B cell (primary cell): ENCODE results near the gene FAXDC2. TPM values are rescaled to one million over a fixed set of nuclear protein-coding genes. Genes with fewer than 3 reads are reported as not detected.

Experiments
- ATAC-seq: fragments of 200-7000 bp; cut with Tn5 transposase; one replicate; pipeline ENCODE4 v1.10.0; 2021; ENCODE audit warnings: low read depth, mild to moderate bottlenecking, moderate number of reproducible peaks, moderate library complexity
- CTCF ChIA-PET: fragments of 350-600 bp; sonication (Branson Sonifier 250); formaldehyde crosslinking; loops from one replicate; lab custom pipeline; 2021; ENCODE audit warnings: antibody characterized with exemption, inconsistent platforms; lab: Charles Lee
- POLR2A ChIA-PET: fragments of 350-600 bp; sonication (Branson Sonifier 250); formaldehyde crosslinking; loops from one replicate; lab custom pipeline; 2021; ENCODE audit warnings: antibody characterized with exemption; lab: Charles Lee
- DNase-seq: peaks from one replicate; pipeline ENCODE4 v3.0.0; 2013
- H2AFZ ChIP-seq: 2 replicates; pipeline ENCODE4 v1.6.1; 2012; ENCODE audit warnings: mild to moderate bottlenecking, low read depth, low read length; ENCODE audit not compliant: insufficient read depth, poor library complexity, severe bottlenecking
- H3K27ac ChIP-seq, 2 donors: 1 replicate in 1 of 2; 2 replicates in 1 of 2; pipeline ENCODE4 v1.5.1; 2012 to 2013; ENCODE audit warnings: low read length in 2 of 2, mild to moderate bottlenecking in 2 of 2, moderate library complexity in 1 of 2
- H3K27me3 ChIP-seq, 4 experiments: fragments of 200-600 bp in 1 of 4; sonication (generic) in 1 of 4; replicated peaks in 1 of 4; 1 replicate in 2 of 4; 2 replicates in 2 of 4; pipeline versions ENCODE4 v1.6.1 to v1.7.0; 2013 to 2016; ENCODE audit warnings: low read length in 3 of 4, mild to moderate bottlenecking in 2 of 4, mixed read lengths in 1 of 4, moderate library complexity in 1 of 4; ENCODE audit not compliant: insufficient read depth in 4 of 4, control insufficient read depth in 3 of 4; ENCODE audit errors: control extremely low read depth in 1 of 4
- H3K36me3 ChIP-seq, 2 experiments: replicated peaks in 1 of 2; 1 replicate in 1 of 2; 2 replicates in 1 of 2; pipeline versions ENCODE4 v1.6.1 to v1.7.1; 2013; ENCODE audit warnings: low read length in 1 of 2; ENCODE audit not compliant: insufficient read depth in 2 of 2, control insufficient read depth in 1 of 2; ENCODE audit errors: control extremely low read depth in 1 of 2, extremely low read depth in 1 of 2
- H3K4me1 ChIP-seq, 2 donors: fragments of 200-600 bp in 1 of 2; sonication (generic) in 1 of 2; 1 replicate in 1 of 2; 2 replicates in 1 of 2; pipeline versions ENCODE4 v1.5.1 to v1.6.1; 2013 to 2017; ENCODE audit warnings: low read length in 2 of 2; ENCODE audit not compliant: control insufficient read depth in 2 of 2, insufficient read depth in 2 of 2
- H3K4me2 ChIP-seq: replicated peaks from 2 replicates; pipeline ENCODE3; 2012; ENCODE audit warnings: mild to moderate bottlenecking, low read depth, low read length; ENCODE audit not compliant: poor library complexity, severe bottlenecking
- H3K4me3 ChIP-seq, 5 experiments: fragments of 200-600 bp in 1 of 5; sonication (generic) in 1 of 5; 1 replicate in 3 of 5; 2 replicates in 2 of 5; pipeline versions ENCODE4 v1.5.1 to v1.7.0; 2011 to 2016; ENCODE audit warnings: low read length in 4 of 5, mild to moderate bottlenecking in 4 of 5, low read depth in 2 of 5, control low read depth in 1 of 5, moderate library complexity in 1 of 5; ENCODE audit not compliant: insufficient read depth in 1 of 5; ENCODE audit errors: control extremely low read depth in 1 of 5, extremely low read depth in 1 of 5
- H3K79me2 ChIP-seq: fragments of 200-600 bp; sonication (generic); one replicate; pipeline ENCODE4 v1.6.0; 2016; ENCODE audit warnings: low read length; ENCODE audit not compliant: control insufficient read depth, insufficient read depth
- H3K9ac ChIP-seq: fragments of 200-600 bp; sonication (generic); 2 replicates; pipeline ENCODE4 v1.6.1; 2017; ENCODE audit warnings: mild to moderate bottlenecking, low read length, moderate library complexity
- H3K9me3 ChIP-seq, 3 donors: one replicate each; pipeline versions ENCODE4 v1.6.1 to v1.7.1; 2013; ENCODE audit warnings: low read length in 2 of 3; ENCODE audit not compliant: control insufficient read depth in 2 of 3, insufficient read depth in 1 of 3; ENCODE audit errors: control extremely low read depth in 1 of 3
- H4K20me1 ChIP-seq: 2 replicates; pipeline ENCODE4 v1.6.0; 2012; ENCODE audit warnings: mild to moderate bottlenecking, low read length; ENCODE audit not compliant: insufficient read depth, control insufficient read depth, poor library complexity, severe bottlenecking
- H3K27ac Mint-ChIP-seq: one replicate; pipeline ENCODE4 v1.8.0; 2021; ENCODE audit warnings: mixed read lengths
- H3K27me3 Mint-ChIP-seq: one replicate; pipeline ENCODE4 v1.8.0; 2021; ENCODE audit warnings: mixed read lengths
- H3K4me1 Mint-ChIP-seq: one replicate; pipeline ENCODE4 v1.8.0; 2021; ENCODE audit warnings: mixed read lengths
- H3K4me3 Mint-ChIP-seq: one replicate; pipeline ENCODE4 v1.8.0; 2021; ENCODE audit warnings: mixed read lengths
- H3K9me3 Mint-ChIP-seq: one replicate; pipeline ENCODE4 v1.8.0; 2022; ENCODE audit warnings: mixed read lengths; ENCODE audit not compliant: insufficient read depth
- EZH2 ChIP-seq: IDR thresholded peaks from 2 replicates; pipeline ENCODE4 v1.6.1; 2012; ENCODE audit warnings: borderline replicate concordance, low read depth, mild to moderate bottlenecking, moderate library complexity, low read length; ENCODE audit not compliant: insufficient read depth, poor library complexity, severe bottlenecking
- WGBS: methylation state at CpG from one replicate; pipeline ENCODE4 v1.1.5; 2013; ENCODE audit warnings: missing lambda C conversion rate; ENCODE audit not compliant: insufficient coverage; 5-methylcytosine and 5-hydroxymethylcytosine counted together
- intact Hi-C: fragments of 100-400 bp; cut with micrococcal nuclease; formaldehyde crosslinking; loops from one replicate; pipeline ENCODE4 v1.10.0; 2022
- polyA plus RNA-seq: library from polyadenylated mRNA; depleted of rRNA; stranded (reverse); fragments of >200 nt; gene quantifications from 2 replicates; pipeline ENCODE4 v1.2.3, GENCODE V29; 2012
- total RNA-seq, 2 donors: library from RNA; stranded (reverse); fragments of 120-200 nt in 1 of 2; gene quantifications; 1 replicate in 1 of 2; 2 replicates in 1 of 2; pipeline versions ENCODE4 v1.2.3 to v1.2.4, GENCODE V29; 2013 to 2022
- TF ChIP-seq, protein P1 (sequence below): fragments of 200-600 bp; IDR thresholded peaks from one replicate; pipeline ENCODE4 v1.8.0; 2022; ENCODE audit warnings: antibody characterized with exemption, mild to moderate bottlenecking

The FAXDC2 gene
- total and polyA plus RNA-seq, 2 donors (not counting 1 experiment from before 2014, with no cell fraction given) = 0.07 TPM; not detected in 1

DNA sequence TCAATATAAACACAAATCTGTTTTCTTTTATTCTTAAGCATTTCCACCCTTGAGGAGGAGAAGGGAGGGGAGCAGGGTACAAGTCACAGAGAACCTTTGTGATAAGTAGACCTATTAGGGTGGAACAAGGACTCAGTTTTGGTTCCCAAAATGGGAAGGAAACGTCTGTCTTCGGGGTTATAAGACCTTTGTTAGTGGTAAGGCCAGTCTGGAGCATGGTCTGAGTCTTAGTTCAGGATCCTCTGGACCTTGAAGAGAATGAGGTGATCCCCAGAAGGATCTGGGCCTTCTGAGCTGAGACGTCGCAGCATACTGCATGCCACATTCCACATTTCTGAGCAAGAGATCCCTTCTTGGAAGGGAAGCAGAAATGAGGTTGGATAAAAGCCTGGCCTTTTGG, 37.2 kb downstream of the FAXDC2 start:
- H3K4me3 Mint-ChIP-seq = no peak overlapping the region

More for the DNA sequence above, 37.2 kb downstream of the FAXDC2 start:
- CTCF ChIA-PET = interaction anchor here (0.6 to 7.7 kb wide), 2 partner anchors 164 to 217 kb away, joined by 3 to 84 read pairs; no protein-coding TSS in a partner anchor
- intact Hi-C loops = loop anchor here (2.0 kb wide), 1 partner anchor 58 kb away; the partner anchor contains the start of gene LARP1
- Histone ChIP-seq H3K4me1 (peaks cover 21 to 25% of the 10 kb centered on the region in 2 donors), H3K27ac (peak overlapping the region in 1 of 2 donors; percentile 81), H3K79me2 (no peaks in the 10 kb centered on the region), H3K36me3 (peaks cover 11 to 72% of the 10 kb centered on the region in 2 experiments), H3K27me3 (no peaks in the 10 kb centered on the region), H3K4me2 (peak overlapping the region; percentile 33), H3K4me3 (no peak overlapping the region), H2AFZ (no peak overlapping the region), H4K20me1 (peaks cover 19% of the 10 kb centered on the region), H3K9me3 (no peaks in the 10 kb centered on the region), H3K9ac (peak overlapping the region; percentile 30)
- ATAC-seq (no peak), DNase-seq (peak; percentile 17)
- Mint-ChIP-seq H3K4me1 (peaks cover 20% of the 10 kb centered on the region), H3K27ac (peak overlapping the region; percentile 76), H3K27me3 (no peaks in the 10 kb centered on the region), H3K9me3 (no peaks in the 10 kb centered on the region)
- POLR2A ChIA-PET = no interaction called here
- TF ChIP-seq, protein P1, sequence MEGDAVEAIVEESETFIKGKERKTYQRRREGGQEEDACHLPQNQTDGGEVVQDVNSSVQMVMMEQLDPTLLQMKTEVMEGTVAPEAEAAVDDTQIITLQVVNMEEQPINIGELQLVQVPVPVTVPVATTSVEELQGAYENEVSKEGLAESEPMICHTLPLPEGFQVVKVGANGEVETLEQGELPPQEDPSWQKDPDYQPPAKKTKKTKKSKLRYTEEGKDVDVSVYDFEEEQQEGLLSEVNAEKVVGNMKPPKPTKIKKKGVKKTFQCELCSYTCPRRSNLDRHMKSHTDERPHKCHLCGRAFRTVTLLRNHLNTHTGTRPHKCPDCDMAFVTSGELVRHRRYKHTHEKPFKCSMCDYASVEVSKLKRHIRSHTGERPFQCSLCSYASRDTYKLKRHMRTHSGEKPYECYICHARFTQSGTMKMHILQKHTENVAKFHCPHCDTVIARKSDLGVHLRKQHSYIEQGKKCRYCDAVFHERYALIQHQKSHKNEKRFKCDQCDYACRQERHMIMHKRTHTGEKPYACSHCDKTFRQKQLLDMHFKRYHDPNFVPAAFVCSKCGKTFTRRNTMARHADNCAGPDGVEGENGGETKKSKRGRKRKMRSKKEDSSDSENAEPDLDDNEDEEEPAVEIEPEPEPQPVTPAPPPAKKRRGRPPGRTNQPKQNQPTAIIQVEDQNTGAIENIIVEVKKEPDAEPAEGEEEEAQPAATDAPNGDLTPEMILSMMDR = no peak
- no peak for TF ChIP-seq EZH2
- WGBS = 14% methylated on average over 2 of the region's 4 CpGs
